ENCODE data around the gene SLIRP.
"Not testable (repeated sequence)": the region's sequence is repeated elsewhere in the genome, so short reads cannot be mapped to it uniquely, and the experiment has no call there.

Gene SLIRP

GRCh38 chr14:77707724-77708408, at the start of gene SLIRP, which contains the start of gene ALKBH1:
Gene SLIRP, plus strand, starts transcription at chr14:77708103. Its CDS starts 9 bp downstream, at chr14:77708112.
Gene ALKBH1, minus strand, starts transcription at chr14:77708023. Its CDS starts 19 bp downstream, at chr14:77708004.
- peak; percentile 51 to 74 (median 73) for DNase-seq (ENCODE audit: low read depth in 3 of 3, low spot score in 1 of 3)

GRCh38 chr14:77659831-77660230, 48.1 kb upstream of the SLIRP start:
- no peak for DNase-seq (ENCODE audit: low read depth in 3 of 3, low spot score in 1 of 3)

GRCh38 chr14:77660754-77661153, 47.1 kb upstream of the SLIRP start:
- no peak for DNase-seq (ENCODE audit: low read depth in 3 of 3, low spot score in 1 of 3)

- not testable (repeated sequence) for DNase-seq (ENCODE audit: low read depth in 3 of 3, low spot score in 1 of 3)
Measured at GRCh38 chr14:77661562-77661961, 46.3 kb upstream of the SLIRP start.

GRCh38 chr14:77663293-77663692, 44.6 kb upstream of the SLIRP start:
- no peak for DNase-seq (ENCODE audit: low read depth in 3 of 3, low spot score in 1 of 3)

- DNase-seq (ENCODE audit: low read depth in 3 of 3, low spot score in 1 of 3): no peak
Measured at GRCh38 chr14:77667331-77667730, 40.6 kb upstream of the SLIRP start.

- no peak for DNase-seq (ENCODE audit: low read depth in 3 of 3, low spot score in 1 of 3)
Measured at GRCh38 chr14:77673193-77673592, 34.7 kb upstream of the SLIRP start.

GRCh38 chr14:77674931-77675330, 33.0 kb upstream of the SLIRP start:
- no peak for DNase-seq (ENCODE audit: low read depth in 3 of 3, low spot score in 1 of 3)

- no peak for DNase-seq (ENCODE audit: low read depth in 3 of 3, low spot score in 1 of 3)
Measured at GRCh38 chr14:77681196-77682157, 26.4 kb upstream of the SLIRP start.

GRCh38 chr14:77682158-77682553, 25.7 kb upstream of the SLIRP start:
- DNase-seq (ENCODE audit: low read depth in 3 of 3, low spot score in 1 of 3): no peak

- no peak for DNase-seq (ENCODE audit: low read depth in 3 of 3, low spot score in 1 of 3)
Measured at GRCh38 chr14:77691259-77691658, 16.6 kb upstream of the SLIRP start.

- DNase-seq (ENCODE audit: low read depth in 3 of 3, low spot score in 1 of 3): no peak
Measured at GRCh38 chr14:77707355-77707723, 564 bp upstream of the SLIRP start.

- no peak for DNase-seq (ENCODE audit: low read depth in 3 of 3, low spot score in 1 of 3)
Measured at GRCh38 chr14:77708749-77709148, 846 bp downstream of the SLIRP start.

- no peak for DNase-seq (ENCODE audit: low read depth in 3 of 3, low spot score in 1 of 3)
Measured at GRCh38 chr14:77709412-77709811, 1.5 kb downstream of the SLIRP start.

GRCh38 chr14:77710364-77710763, 2.5 kb downstream of the SLIRP start:
- no peak for DNase-seq (ENCODE audit: low read depth in 3 of 3, low spot score in 1 of 3)

- no peak for DNase-seq (ENCODE audit: low read depth in 3 of 3, low spot score in 1 of 3)
Measured at GRCh38 chr14:77714926-77715325, 7.0 kb downstream of the SLIRP start.

- no peak for DNase-seq (ENCODE audit: low read depth in 3 of 3, low spot score in 1 of 3)
Measured at GRCh38 chr14:77717608-77718305, 9.9 kb downstream of the SLIRP start.

- no peak for DNase-seq (ENCODE audit: low read depth in 3 of 3, low spot score in 1 of 3)
Measured at GRCh38 chr14:77721437-77721836, 13.5 kb downstream of the SLIRP start.

- DNase-seq (ENCODE audit: low read depth in 3 of 3, low spot score in 1 of 3): no peak
Measured at GRCh38 chr14:77722301-77722700, 14.4 kb downstream of the SLIRP start.

GRCh38 chr14:77730976-77731497, 23.1 kb downstream of the SLIRP start:
- DNase-seq (ENCODE audit: low read depth in 3 of 3, low spot score in 1 of 3): no peak

GRCh38 chr14:77738559-77739250, 30.8 kb downstream of the SLIRP start:
- no peak for DNase-seq (ENCODE audit: low read depth in 3 of 3, low spot score in 1 of 3)

All from stimulated activated CD4-positive, alpha-beta T cell treated with anti-CD3 and anti-CD28 coated beads, TNF-alpha, amount 100 ng/mL, for 1 hour (primary cell).